Gastrocnemius medialis (tissue), 4 donors: ENCODE measurements around the gene IGFL2. TPM values are rescaled to one million over a fixed set of nuclear protein-coding genes. Genes with fewer than 3 reads are reported as not detected.
"Not testable (repeated sequence)": the region's sequence is repeated elsewhere in the genome, so short reads cannot be mapped to it uniquely, and the experiment has no call there.

Experiments used
- ATAC-seq, 2 donors: fragments of 150-250 bp; one replicate each; pipeline ENCODE4 v1.9.1; 2016
- DNase-seq, 2 donors: peaks; one replicate each; pipeline ENCODE4 v3.0.0-alpha.2; 2019
- H3K27ac ChIP-seq, 4 donors: fragments of 200-600 bp; sonication (generic); 1 replicate in 1 of 4; 2 replicates in 3 of 4; pipeline ENCODE4 v1.5.1; 2016 to 2018; ENCODE audit warnings: mild to moderate bottlenecking in 2 of 4, moderate library complexity in 1 of 4
- H3K27me3 ChIP-seq, 3 donors: fragments of 200-600 bp; sonication (generic) in 2 of 3; 1 replicate in 1 of 3; 2 replicates in 2 of 3; pipeline versions ENCODE4 v1.5.1 to v1.6.0; 2016 to 2019; ENCODE audit warnings: mild to moderate bottlenecking in 1 of 3, moderate library complexity in 1 of 3
- H3K36me3 ChIP-seq, 2 donors: fragments of 200-600 bp; sonication (generic) in 1 of 2; one replicate each; pipeline ENCODE4 v1.5.1; 2017 to 2018
- H3K4me1 ChIP-seq, 2 donors: fragments of 200-600 bp; sonication (generic) in 1 of 2; one replicate each; pipeline ENCODE4 v1.5.1; 2016 to 2017; ENCODE audit warnings: mild to moderate bottlenecking in 2 of 2
- H3K4me3 ChIP-seq, 4 donors: fragments of 200-600 bp; sonication (generic) in 3 of 4; 1 replicate in 1 of 4; 2 replicates in 3 of 4; pipeline ENCODE4 v1.5.1; 2016 to 2019; ENCODE audit warnings: mild to moderate bottlenecking in 2 of 4
- H3K9me3 ChIP-seq, 3 donors: fragments of 200-600 bp; sonication (generic) in 2 of 3; 1 replicate in 1 of 3; 2 replicates in 2 of 3; pipeline ENCODE4 v1.5.1; 2016 to 2019
- POLR2A ChIP-seq, 2 donors: fragments of 450-650 bp; IDR thresholded peaks; one replicate each; pipeline ENCODE4 v1.6.1; 2017; ENCODE audit warnings: antibody characterized with exemption in 2 of 2, mild to moderate bottlenecking in 2 of 2, moderate library complexity in 2 of 2
- in situ Hi-C, 4 donors: fragments of 200-750 bp; cut with MboI; loops; one replicate each; pipeline versions ENCODE4 v1.15.0 to v1.8.0; 2017; ENCODE audit warnings: low sequenced_read_pairs in 4 of 4
- intact Hi-C: fragments of 100-400 bp; cut with DNase I; formaldehyde crosslinking; loops from one replicate; pipeline ENCODE4 v1.15.1; 2023; ENCODE audit warnings: low total_unique reads
- total RNA-seq, 4 donors: library from RNA; depleted of rRNA; stranded (reverse); fragments of >200 nt; gene quantifications; one replicate each; pipeline versions ENCODE4 v1.1.0 to v1.2.3, GENCODE V29; 2016
- TF ChIP-seq, protein P1 (sequence below), 5 experiments: fragments of 450-650 bp in 3 of 5; fragments of 200-600 bp in 2 of 5; sonication (generic) in 2 of 5; IDR thresholded peaks in 4 of 5; conservative IDR thresholded peaks in 1 of 5; 1 replicate in 4 of 5; 2 replicates in 1 of 5; pipeline ENCODE4 v1.5.1; 2016 to 2019; ENCODE audit warnings: antibody characterized with exemption in 5 of 5, mild to moderate bottlenecking in 3 of 5, moderate library complexity in 3 of 5

IGFL2 gene
- total RNA-seq, 4 donors from 2014 or later, result not detected

DNA sequence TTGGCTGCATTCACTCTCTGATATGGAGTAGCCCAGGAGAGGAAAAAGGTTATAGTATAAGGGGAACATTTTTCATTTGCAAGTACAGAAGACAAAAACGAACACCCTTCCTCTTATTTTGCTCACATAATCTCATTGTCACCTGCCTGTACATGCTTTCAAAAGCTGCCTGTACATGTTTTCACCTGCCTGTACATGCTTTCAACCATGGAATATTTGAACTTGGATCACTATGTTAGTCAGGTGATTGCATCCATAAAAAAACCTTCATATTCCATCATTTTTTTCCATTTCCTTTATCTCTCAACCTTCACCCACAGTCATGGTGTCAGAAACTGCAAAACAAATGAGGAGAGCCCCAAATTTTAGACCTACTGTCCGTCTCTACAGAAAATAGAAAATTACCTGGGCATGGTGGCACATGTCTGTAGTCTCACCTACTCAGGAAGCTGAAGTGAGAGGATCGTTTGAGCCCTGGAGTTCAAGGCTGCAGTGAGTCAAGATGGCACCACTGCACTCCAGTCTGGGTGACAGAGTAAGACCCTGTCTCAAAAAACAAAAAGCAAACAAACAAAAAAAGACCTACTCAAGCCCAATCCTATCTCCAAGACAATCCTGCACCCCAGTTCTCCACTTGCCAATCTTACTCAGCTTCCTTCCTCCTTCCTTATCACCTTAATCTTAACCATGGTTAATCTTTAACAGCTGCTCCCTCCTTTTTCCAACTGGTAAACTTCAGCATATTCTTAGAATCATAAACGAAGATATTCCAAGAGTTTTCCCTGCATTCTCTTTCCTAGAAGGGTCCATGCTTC lies 11.6 kb downstream of the IGFL2 start:
- intact Hi-C loops, result no loop called here
- Histone ChIP-seq H3K4me1 (no peaks in the 10 kb centered on the region), H3K4me3 (no peak overlapping the region), H3K27ac (no peak overlapping the region), H3K36me3 (no peaks in the 10 kb centered on the region), H3K27me3 (peaks cover 0 to 13% (median 7%) of the 10 kb centered on the region in 3 donors), H3K9me3 (no peaks in the 10 kb centered on the region)
- DNase-seq (no peak), ATAC-seq (no peak)
- in situ Hi-C loops, result no loop called here
- no peak for TF ChIP-seq POLR2A (IDR thresholded peaks at IDR 0.05)
- TF ChIP-seq, protein P1, sequence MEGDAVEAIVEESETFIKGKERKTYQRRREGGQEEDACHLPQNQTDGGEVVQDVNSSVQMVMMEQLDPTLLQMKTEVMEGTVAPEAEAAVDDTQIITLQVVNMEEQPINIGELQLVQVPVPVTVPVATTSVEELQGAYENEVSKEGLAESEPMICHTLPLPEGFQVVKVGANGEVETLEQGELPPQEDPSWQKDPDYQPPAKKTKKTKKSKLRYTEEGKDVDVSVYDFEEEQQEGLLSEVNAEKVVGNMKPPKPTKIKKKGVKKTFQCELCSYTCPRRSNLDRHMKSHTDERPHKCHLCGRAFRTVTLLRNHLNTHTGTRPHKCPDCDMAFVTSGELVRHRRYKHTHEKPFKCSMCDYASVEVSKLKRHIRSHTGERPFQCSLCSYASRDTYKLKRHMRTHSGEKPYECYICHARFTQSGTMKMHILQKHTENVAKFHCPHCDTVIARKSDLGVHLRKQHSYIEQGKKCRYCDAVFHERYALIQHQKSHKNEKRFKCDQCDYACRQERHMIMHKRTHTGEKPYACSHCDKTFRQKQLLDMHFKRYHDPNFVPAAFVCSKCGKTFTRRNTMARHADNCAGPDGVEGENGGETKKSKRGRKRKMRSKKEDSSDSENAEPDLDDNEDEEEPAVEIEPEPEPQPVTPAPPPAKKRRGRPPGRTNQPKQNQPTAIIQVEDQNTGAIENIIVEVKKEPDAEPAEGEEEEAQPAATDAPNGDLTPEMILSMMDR (IDR thresholded peaks at IDR 0.05 in 4 of 5, conservative IDR thresholded peaks at IDR 0.05 in 1 of 5), result no peak

- intact Hi-C loops, result no loop called here
- no peaks in the 10 kb centered on the region for H3K9me3 ChIP-seq
- no peak overlapping the region for H3K4me3 ChIP-seq
- no peaks in the 10 kb centered on the region for H3K4me1 ChIP-seq
- peaks cover 0 to 13% (median 7%) of the 10 kb centered on the region in 3 donors for H3K27me3 ChIP-seq
- ATAC-seq (no peak), DNase-seq (no peak)
- no peak overlapping the region for H3K27ac ChIP-seq
- in situ Hi-C loops, result no loop called here
- TF ChIP-seq, protein P1 (IDR thresholded peaks at IDR 0.05 in 4 of 5, conservative IDR thresholded peaks at IDR 0.05 in 1 of 5), result no peak
- TF ChIP-seq POLR2A (IDR thresholded peaks at IDR 0.05), result no peak
- no peaks in the 10 kb centered on the region for H3K36me3 ChIP-seq
These were observed 12.3 kb downstream of the IGFL2 start for GRCh38 chr19:46160233-46160775.

DNA sequence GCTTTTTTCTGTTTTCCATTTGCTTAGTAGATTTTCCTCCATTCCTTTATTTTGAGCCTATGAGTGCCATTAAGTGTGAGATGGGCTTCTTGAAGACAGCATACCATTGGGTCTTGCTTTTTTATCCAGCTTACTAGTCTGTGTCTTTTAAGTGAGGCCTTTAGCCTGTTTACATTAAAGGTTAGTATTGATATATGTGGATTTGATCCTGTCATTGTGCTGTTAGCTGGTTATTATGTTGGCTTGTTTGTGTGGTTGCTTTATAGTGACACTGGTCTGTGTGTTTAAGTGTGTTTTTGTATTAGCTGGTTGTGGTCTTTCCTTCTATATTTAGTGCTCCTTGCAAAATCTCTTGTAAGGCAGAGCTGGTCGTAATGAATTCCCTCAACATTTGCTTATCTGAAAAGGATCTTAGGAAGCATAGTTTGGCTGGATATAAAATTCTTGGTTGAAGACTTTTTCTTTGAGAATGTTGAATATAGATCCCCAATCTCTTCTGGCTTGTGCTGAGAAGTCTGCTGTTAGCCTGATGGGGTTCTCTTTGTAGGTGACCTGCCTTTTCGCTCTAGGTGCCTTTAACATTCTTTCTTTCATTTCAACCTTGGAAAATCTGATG lies 13.7 kb downstream of the IGFL2 start:
- H3K27ac ChIP-seq, H3K9me3 ChIP-seq, DNase-seq, H3K36me3 ChIP-seq, intact Hi-C loops, in situ Hi-C loops, ATAC-seq, H3K4me1 ChIP-seq, H3K4me3 ChIP-seq: not testable (repeated sequence)
- peaks cover 0 to 11% (median 0%) of the 10 kb centered on the region in 3 donors for H3K27me3 ChIP-seq

- ATAC-seq (no peak), DNase-seq (no peak)
- H3K36me3 ChIP-seq, result no peaks in the 10 kb centered on the region
- no peaks in the 10 kb centered on the region for H3K9me3 ChIP-seq
- TF ChIP-seq, protein P1 (IDR thresholded peaks at IDR 0.05 in 4 of 5, conservative IDR thresholded peaks at IDR 0.05 in 1 of 5), result no peak
- TF ChIP-seq POLR2A (IDR thresholded peaks at IDR 0.05), result no peak
- H3K4me3 ChIP-seq, result no peak overlapping the region
- no peaks in the 10 kb centered on the region for H3K4me1 ChIP-seq
- intact Hi-C loops (no loop called here), in situ Hi-C loops (no loop called here)
- H3K27me3 ChIP-seq, result peaks cover 0 to 11% (median 0%) of the 10 kb centered on the region in 3 donors
- H3K27ac ChIP-seq, result no peak overlapping the region
These were observed 14.7 kb downstream of the IGFL2 start for GRCh38 chr19:46162731-46163130.

DNA sequence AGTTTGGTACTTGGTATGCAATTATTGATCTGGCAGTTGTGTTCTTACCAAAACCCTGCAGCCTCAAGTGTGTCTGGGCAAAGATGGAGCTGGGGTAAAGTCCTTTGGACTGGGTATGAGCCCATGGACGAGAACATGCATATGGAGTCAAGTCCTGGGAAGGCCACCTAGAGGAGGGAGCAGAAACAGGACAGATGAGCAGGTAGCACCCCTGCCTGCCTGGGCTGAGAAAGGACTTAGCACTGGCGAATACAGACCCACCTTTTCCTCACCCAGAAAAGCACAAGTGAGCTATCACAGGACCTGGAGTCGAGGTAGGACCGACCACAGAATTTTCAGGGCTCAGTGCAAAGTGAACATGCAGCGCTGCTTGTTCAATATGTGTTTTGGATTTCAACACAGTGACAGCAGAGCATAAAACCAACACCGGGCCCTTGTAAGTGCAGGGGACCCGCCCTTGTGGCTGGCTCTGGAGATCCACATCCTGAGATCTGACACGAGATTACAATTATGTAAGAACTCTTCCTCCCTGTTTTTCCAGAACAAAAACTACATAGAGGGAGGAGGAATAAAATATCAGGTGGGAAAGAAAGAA lies 25.9 kb downstream of the IGFL2 start:
- no peaks in the 10 kb centered on the region for H3K9me3 ChIP-seq
- no peak overlapping the region for H3K4me3 ChIP-seq
- no peaks in the 10 kb centered on the region for H3K36me3 ChIP-seq
- no peak for TF ChIP-seq POLR2A (IDR thresholded peaks at IDR 0.05)
- TF ChIP-seq, protein P1 (IDR thresholded peaks at IDR 0.05 in 4 of 5, conservative IDR thresholded peaks at IDR 0.05 in 1 of 5), result no peak
- ATAC-seq (no peak), DNase-seq (no peak)
- H3K27ac ChIP-seq, result no peak overlapping the region
- intact Hi-C loops (no loop called here), in situ Hi-C loops (no loop called here)
- peaks cover 0 to 5% (median 5%) of the 10 kb centered on the region in 3 donors for H3K27me3 ChIP-seq
- H3K4me1 ChIP-seq, result no peaks in the 10 kb centered on the region
